ENCODE data around the gene DNAH2. TPM values are rescaled to one million over a fixed set of nuclear protein-coding genes. Genes with fewer than 3 reads are reported as not detected.
A peak's percentile ranks its signal among the peaks of the same experiment; 100 is the strongest.

The DNAH2 gene
- total and polyA plus RNA-seq, 2 of the 13 experiments (the other 11 are each of a cell fraction or from before 2014, with no cell fraction given), result not detected

DNA sequence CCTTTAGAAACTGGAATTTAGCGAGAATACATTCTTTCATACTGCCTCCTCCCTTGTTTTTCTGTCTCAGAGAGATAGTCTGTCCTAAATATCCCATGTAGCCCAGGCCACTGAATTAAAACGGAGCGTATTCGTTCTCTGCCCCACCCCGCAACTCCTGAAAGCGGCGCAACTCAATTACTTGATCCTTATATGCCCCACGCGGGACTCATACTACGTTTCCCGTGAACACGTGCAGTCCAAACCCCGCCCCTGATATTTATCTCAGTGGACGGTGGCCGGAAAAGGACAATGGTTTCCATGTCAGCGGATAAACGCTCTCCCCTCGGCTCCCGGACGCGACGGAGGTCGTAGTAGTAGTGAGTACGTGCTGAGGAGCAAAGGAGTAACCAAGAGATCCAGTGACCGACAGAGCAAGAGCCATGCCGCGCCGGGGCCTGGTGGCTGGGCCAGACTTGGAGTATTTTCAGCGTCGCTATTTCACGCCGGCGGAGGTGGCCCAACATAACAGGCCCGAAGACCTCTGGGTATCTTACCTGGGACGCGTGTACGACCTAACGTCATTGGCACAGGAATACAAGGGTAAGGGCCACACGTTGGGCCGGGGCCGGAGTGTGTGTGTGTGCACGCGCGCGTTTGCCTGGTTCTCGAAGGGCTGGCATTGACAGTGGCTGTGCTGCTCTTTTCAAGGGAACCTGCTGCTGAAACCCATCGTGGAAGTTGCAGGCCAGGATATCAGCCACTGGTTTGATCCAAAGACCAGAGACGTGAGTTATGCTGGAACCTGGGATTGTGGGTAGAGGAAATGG lies 140.4 kb downstream of the DNAH2 start, which contains the start of gene CYB5D1 (continued):
- TF ChIP-seq, protein P1, sequence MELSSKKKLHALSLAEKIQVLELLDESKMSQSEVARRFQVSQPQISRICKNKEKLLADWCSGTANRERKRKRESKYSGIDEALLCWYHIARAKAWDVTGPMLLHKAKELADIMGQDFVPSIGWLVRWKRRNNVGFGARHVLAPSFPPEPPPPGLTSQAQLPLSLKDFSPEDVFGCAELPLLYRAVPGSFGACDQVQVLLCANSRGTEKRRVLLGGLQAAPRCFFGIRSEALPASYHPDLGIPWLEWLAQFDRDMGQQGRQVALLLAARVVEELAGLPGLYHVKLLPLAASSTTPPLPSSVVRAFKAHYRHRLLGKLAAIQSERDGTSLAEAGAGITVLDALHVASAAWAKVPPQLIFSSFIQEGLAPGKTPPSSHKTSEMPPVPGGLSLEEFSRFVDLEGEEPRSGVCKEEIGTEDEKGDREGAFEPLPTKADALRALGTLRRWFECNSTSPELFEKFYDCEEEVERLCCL (CRISPR knock-in tag; IDR thresholded peaks at IDR 0.05; ENCODE audit: borderline replicate concordance), result no peak
- TF ChIP-seq SMAD9 (CRISPR knock-in tag; IDR thresholded peaks at IDR 0.05), result no peak
- no peak for TF ChIP-seq ATAD3A (CRISPR knock-in tag; IDR thresholded peaks at IDR 0.05)
- 0 out of 2 replicates have a peak, but pooled peaks have one; percentile 24 for TF ChIP-seq POLR2AphosphoS5 (IDR thresholded peaks at IDR 0.05; ENCODE audit: low read depth, low read length)
- no peak for TF ChIP-seq PHF20 (CRISPR knock-in tag; IDR thresholded peaks at IDR 0.05)
- TF ChIP-seq SMARCE1 (IDR thresholded peaks at IDR 0.05; ENCODE audit: borderline replicate concordance), result no peak
- TF ChIP-seq, protein P2, sequence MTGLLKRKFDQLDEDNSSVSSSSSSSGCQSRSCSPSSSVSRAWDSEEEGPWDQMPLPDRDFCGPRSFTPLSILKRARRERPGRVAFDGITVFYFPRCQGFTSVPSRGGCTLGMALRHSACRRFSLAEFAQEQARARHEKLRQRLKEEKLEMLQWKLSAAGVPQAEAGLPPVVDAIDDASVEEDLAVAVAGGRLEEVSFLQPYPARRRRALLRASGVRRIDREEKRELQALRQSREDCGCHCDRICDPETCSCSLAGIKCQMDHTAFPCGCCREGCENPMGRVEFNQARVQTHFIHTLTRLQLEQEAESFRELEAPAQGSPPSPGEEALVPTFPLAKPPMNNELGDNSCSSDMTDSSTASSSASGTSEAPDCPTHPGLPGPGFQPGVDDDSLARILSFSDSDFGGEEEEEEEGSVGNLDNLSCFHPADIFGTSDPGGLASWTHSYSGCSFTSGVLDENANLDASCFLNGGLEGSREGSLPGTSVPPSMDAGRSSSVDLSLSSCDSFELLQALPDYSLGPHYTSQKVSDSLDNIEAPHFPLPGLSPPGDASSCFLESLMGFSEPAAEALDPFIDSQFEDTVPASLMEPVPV (CRISPR knock-in tag; IDR thresholded peaks at IDR 0.05), result peak; percentile 72; the same call in 1 of the 2 replicates
- TF ChIP-seq, protein P3, sequence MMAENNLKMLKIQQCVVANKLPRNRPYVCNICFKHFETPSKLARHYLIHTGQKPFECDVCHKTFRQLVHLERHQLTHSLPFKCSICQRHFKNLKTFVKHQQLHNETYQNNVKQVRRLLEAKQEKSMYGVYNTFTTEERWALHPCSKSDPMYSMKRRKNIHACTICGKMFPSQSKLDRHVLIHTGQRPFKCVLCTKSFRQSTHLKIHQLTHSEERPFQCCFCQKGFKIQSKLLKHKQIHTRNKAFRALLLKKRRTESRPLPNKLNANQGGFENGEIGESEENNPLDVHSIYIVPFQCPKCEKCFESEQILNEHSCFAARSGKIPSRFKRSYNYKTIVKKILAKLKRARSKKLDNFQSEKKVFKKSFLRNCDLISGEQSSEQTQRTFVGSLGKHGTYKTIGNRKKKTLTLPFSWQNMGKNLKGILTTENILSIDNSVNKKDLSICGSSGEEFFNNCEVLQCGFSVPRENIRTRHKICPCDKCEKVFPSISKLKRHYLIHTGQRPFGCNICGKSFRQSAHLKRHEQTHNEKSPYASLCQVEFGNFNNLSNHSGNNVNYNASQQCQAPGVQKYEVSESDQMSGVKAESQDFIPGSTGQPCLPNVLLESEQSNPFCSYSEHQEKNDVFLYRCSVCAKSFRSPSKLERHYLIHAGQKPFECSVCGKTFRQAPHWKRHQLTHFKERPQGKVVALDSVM (CRISPR knock-in tag; IDR thresholded peaks at IDR 0.05), result no peak
- TF ChIP-seq HHEX (CRISPR knock-in tag; IDR thresholded peaks at IDR 0.05), result 0 out of 2 replicates have a peak, but pooled peaks have one; percentile 5
- no peak for TF ChIP-seq HNRNPLL (IDR thresholded peaks at IDR 0.05; ENCODE audit: low read depth, low read length, poor library complexity, severe bottlenecking)
- TF ChIP-seq, protein P4, sequence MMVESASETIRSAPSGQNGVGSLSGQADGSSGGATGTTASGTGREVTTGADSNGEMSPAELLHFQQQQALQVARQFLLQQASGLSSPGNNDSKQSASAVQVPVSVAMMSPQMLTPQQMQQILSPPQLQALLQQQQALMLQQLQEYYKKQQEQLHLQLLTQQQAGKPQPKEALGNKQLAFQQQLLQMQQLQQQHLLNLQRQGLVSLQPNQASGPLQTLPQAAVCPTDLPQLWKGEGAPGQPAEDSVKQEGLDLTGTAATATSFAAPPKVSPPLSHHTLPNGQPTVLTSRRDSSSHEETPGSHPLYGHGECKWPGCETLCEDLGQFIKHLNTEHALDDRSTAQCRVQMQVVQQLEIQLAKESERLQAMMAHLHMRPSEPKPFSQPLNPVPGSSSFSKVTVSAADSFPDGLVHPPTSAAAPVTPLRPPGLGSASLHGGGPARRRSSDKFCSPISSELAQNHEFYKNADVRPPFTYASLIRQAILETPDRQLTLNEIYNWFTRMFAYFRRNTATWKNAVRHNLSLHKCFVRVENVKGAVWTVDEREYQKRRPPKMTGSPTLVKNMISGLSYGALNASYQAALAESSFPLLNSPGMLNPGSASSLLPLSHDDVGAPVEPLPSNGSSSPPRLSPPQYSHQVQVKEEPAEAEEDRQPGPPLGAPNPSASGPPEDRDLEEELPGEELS (CRISPR knock-in tag; IDR thresholded peaks at IDR 0.05), result no peak
- no peak for TF ChIP-seq ZNF296 (CRISPR knock-in tag; conservative IDR thresholded peaks at IDR 0.05)
- TF ChIP-seq XBP1 (CRISPR knock-in tag; IDR thresholded peaks at IDR 0.05), result no peak
- TF ChIP-seq, protein P5, sequence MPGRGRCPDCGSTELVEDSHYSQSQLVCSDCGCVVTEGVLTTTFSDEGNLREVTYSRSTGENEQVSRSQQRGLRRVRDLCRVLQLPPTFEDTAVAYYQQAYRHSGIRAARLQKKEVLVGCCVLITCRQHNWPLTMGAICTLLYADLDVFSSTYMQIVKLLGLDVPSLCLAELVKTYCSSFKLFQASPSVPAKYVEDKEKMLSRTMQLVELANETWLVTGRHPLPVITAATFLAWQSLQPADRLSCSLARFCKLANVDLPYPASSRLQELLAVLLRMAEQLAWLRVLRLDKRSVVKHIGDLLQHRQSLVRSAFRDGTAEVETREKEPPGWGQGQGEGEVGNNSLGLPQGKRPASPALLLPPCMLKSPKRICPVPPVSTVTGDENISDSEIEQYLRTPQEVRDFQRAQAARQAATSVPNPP (CRISPR knock-in tag; IDR thresholded peaks at IDR 0.05), result peak; percentile 80; the same call in 1 of the 2 replicates
- TF ChIP-seq DPF2 (CRISPR knock-in tag; IDR thresholded peaks at IDR 0.05; ENCODE audit: borderline replicate concordance, low read depth), result no peak
- TF ChIP-seq ZNF124 (CRISPR knock-in tag; IDR thresholded peaks at IDR 0.05), result no peak
- TF ChIP-seq ZNF670 (CRISPR knock-in tag; IDR thresholded peaks at IDR 0.05; ENCODE audit: borderline replicate concordance), result no peak
- TF ChIP-seq GFI1 (CRISPR knock-in tag; IDR thresholded peaks at IDR 0.05; ENCODE audit: borderline replicate concordance), result 0 out of 2 replicates have a peak, but pooled peaks have one; percentile 30
- no peak for TF ChIP-seq ZNF550 (CRISPR knock-in tag; IDR thresholded peaks at IDR 0.05; ENCODE audit: borderline replicate concordance)
- no peak for TF ChIP-seq ZIK1 (CRISPR knock-in tag; IDR thresholded peaks at IDR 0.05; ENCODE audit: borderline replicate concordance, low read depth)
- TF ChIP-seq POLR2G (IDR thresholded peaks at IDR 0.05; ENCODE audit: low read depth, low read length), result peak; percentile 54; the same call in 1 of the 2 replicates
